Mesodermal cell (in vitro differentiated cells): ENCODE results near the gene CST7.
"Not testable (repeated sequence)": the region's sequence is repeated elsewhere in the genome, so short reads cannot be mapped to it uniquely, and the experiment has no call there.

Experiments used
- H3K27ac ChIP-seq: 2 replicates; pipeline ENCODE4 v1.7.0; 2013; ENCODE audit warnings: mild to moderate bottlenecking, low read depth, low read length, moderate library complexity; ENCODE audit not compliant: severe bottlenecking
- H3K36me3 ChIP-seq: 2 replicates; pipeline ENCODE4 v1.7.1; 2013; ENCODE audit warnings: mild to moderate bottlenecking, low read length, moderate library complexity; ENCODE audit not compliant: control insufficient read depth, insufficient read depth
- H3K4me1 ChIP-seq: one replicate; pipeline ENCODE4 v1.7.1; 2013; ENCODE audit warnings: mild to moderate bottlenecking, low read length; ENCODE audit not compliant: insufficient read depth, control insufficient read depth, poor library complexity, severe bottlenecking
- H3K4me3 ChIP-seq: 2 replicates; pipeline ENCODE4 v1.7.0; 2013; ENCODE audit warnings: low read length, control low read depth, mild to moderate bottlenecking; ENCODE audit not compliant: insufficient read depth, poor library complexity, severe bottlenecking; ENCODE audit errors: extremely low read depth
- H3K9me3 ChIP-seq: 2 replicates; pipeline ENCODE4 v1.7.1; 2013; ENCODE audit warnings: mild to moderate bottlenecking, low read length, moderate library complexity; ENCODE audit not compliant: control insufficient read depth
- WGBS, 2 experiments: methylation state at CpG; one replicate each; pipeline ENCODE4 v1.1.5; 2013; ENCODE audit warnings: missing lambda C conversion rate in 2 of 2; ENCODE audit not compliant: insufficient coverage in 2 of 2; 5-methylcytosine and 5-hydroxymethylcytosine counted together

Gene CST7

GRCh38 chr20:24930724-24931688 lies 18.1 kb upstream of the CST7 start:
- not testable (repeated sequence) for H3K27ac ChIP-seq, H3K4me1 ChIP-seq, H3K9me3 ChIP-seq, H3K36me3 ChIP-seq, H3K4me3 ChIP-seq
- WGBS, 2 experiments: 77 to 83% methylated on average over 13 to 14 of the region's 15 CpGs

GRCh38 chr20:24931893-24932292 lies 17.2 kb upstream of the CST7 start:
- not testable (repeated sequence) for H3K9me3 ChIP-seq, H3K36me3 ChIP-seq, H3K4me3 ChIP-seq, H3K27ac ChIP-seq, H3K4me1 ChIP-seq
- WGBS, 2 experiments: 100% methylated on average over 1 of the region's 1 CpG; no CpG with 5 or more reads in 1 of the 2 experiments

- Histone ChIP-seq H3K9me3 (no peaks in the 10 kb centered on the region), H3K4me3 (no peak overlapping the region), H3K27ac (no peak overlapping the region), H3K36me3 (no peaks in the 10 kb centered on the region), H3K4me1 (peaks cover 6% of the 10 kb centered on the region)
- WGBS, 2 experiments: 73 to 97% methylated on average over 3 to 5 of the region's 7 CpGs
These were observed 15.7 kb upstream of the CST7 start for GRCh38 chr20:24933266-24933908.

- Histone ChIP-seq H3K36me3 (no peaks in the 10 kb centered on the region), H3K27ac (no peak overlapping the region), H3K4me3 (no peak overlapping the region), H3K4me1 (peaks cover 6% of the 10 kb centered on the region), H3K9me3 (no peaks in the 10 kb centered on the region)
- 84 to 85% methylated on average over 7 to 8 of the region's 9 CpGs for WGBS, 2 experiments
These were observed 14.9 kb upstream of the CST7 start for GRCh38 chr20:24934101-24934661.

- no peak overlapping the region for H3K4me3 ChIP-seq
- H3K36me3 ChIP-seq: no peaks in the 10 kb centered on the region
- WGBS, 2 experiments: 49 to 74% methylated on average over 2 to 3 of the region's 3 CpGs
- H3K27ac ChIP-seq: no peak overlapping the region
- H3K4me1 ChIP-seq: peaks cover 6% of the 10 kb centered on the region
- H3K9me3 ChIP-seq: no peaks in the 10 kb centered on the region
These were observed 14.4 kb upstream of the CST7 start for GRCh38 chr20:24934716-24935115.

- H3K9me3 ChIP-seq: no peaks in the 10 kb centered on the region
- WGBS, 2 experiments: 92% methylated on average over 2 of the region's 3 CpGs; no CpG with 5 or more reads in 1 of the 2 experiments
- H3K4me3 ChIP-seq: no peak overlapping the region
- H3K36me3 ChIP-seq: no peaks in the 10 kb centered on the region
- peaks cover 6% of the 10 kb centered on the region for H3K4me1 ChIP-seq
- no peak overlapping the region for H3K27ac ChIP-seq
These were observed 13.9 kb upstream of the CST7 start for GRCh38 chr20:24935140-24935539.

- H3K36me3 ChIP-seq: no peaks in the 10 kb centered on the region
- no peak overlapping the region for H3K27ac ChIP-seq
- peaks cover under 1% of the 10 kb centered on the region for H3K9me3 ChIP-seq
- 75 to 79% methylated on average over 1 to 2 of the region's 4 CpGs for WGBS, 2 experiments
- H3K4me1 ChIP-seq: peaks cover 6% of the 10 kb centered on the region
- H3K4me3 ChIP-seq: no peak overlapping the region
These were observed 13.1 kb upstream of the CST7 start for GRCh38 chr20:24935766-24936525.

- H3K27ac ChIP-seq: no peak overlapping the region
- H3K36me3 ChIP-seq: no peaks in the 10 kb centered on the region
- H3K9me3 ChIP-seq: peaks cover 7% of the 10 kb centered on the region
- H3K4me1 ChIP-seq: no peaks in the 10 kb centered on the region
- H3K4me3 ChIP-seq: no peak overlapping the region
- WGBS, 2 experiments: 79% methylated on average over 5 to 6 of the region's 7 CpGs
These were observed 12.3 kb upstream of the CST7 start for GRCh38 chr20:24936526-24937407.

- Histone ChIP-seq H3K9me3 (peaks cover 9% of the 10 kb centered on the region), H3K4me3 (no peak overlapping the region), H3K27ac (no peak overlapping the region), H3K36me3 (no peaks in the 10 kb centered on the region), H3K4me1 (no peaks in the 10 kb centered on the region)
- 100% methylated on average over 1 of the region's 1 CpG for WGBS, 2 experiments
These were observed 11.5 kb upstream of the CST7 start for GRCh38 chr20:24937579-24937978.
